Smooth muscle cell (in vitro differentiated cells): ENCODE data around the gene CYB561. TPM values are rescaled to one million over a fixed set of nuclear protein-coding genes. Genes with fewer than 3 reads are reported as not detected.

ENCODE experiments used
- DNase-seq: peaks from one replicate; lab custom pipeline; 2025; ENCODE audit not compliant: unreplicated experiment; lab: John Stamatoyannopoulos, UW
- H2AFZ ChIP-seq: fragments of 200-600 bp; sonication (generic); 2 replicates; pipeline ENCODE4 v1.6.0; 2016; ENCODE audit warnings: antibody characterized with exemption, low read depth, mild to moderate bottlenecking
- H3F3A ChIP-seq: fragments of 200-600 bp; sonication (generic); 2 replicates; pipeline ENCODE4 v1.6.0; 2017; ENCODE audit warnings: antibody characterized with exemption, low read depth
- H3K27ac ChIP-seq: fragments of 200-600 bp; sonication (generic); 2 replicates; pipeline ENCODE4 v1.5.1; 2016; ENCODE audit warnings: low read depth, mild to moderate bottlenecking
- H3K27me3 ChIP-seq: fragments of 200-600 bp; sonication (generic); 2 replicates; pipeline ENCODE4 v1.6.1; 2016; ENCODE audit warnings: low read depth, mild to moderate bottlenecking
- H3K36me3 ChIP-seq: fragments of 200-600 bp; sonication (generic); 2 replicates; pipeline ENCODE4 v1.5.1; 2016; ENCODE audit warnings: low read depth
- H3K4me1 ChIP-seq: fragments of 200-600 bp; sonication (generic); 2 replicates; pipeline ENCODE4 v1.5.1; 2016; ENCODE audit warnings: low read depth
- H3K4me2 ChIP-seq: fragments of 200-600 bp; sonication (generic); 2 replicates; pipeline ENCODE4 v1.6.0; 2016; ENCODE audit warnings: mild to moderate bottlenecking
- H3K4me3 ChIP-seq: fragments of 200-600 bp; sonication (generic); 2 replicates; pipeline ENCODE4 v1.5.1; 2016; ENCODE audit warnings: mild to moderate bottlenecking
- H3K79me2 ChIP-seq: fragments of 200-600 bp; sonication (generic); 2 replicates; pipeline ENCODE4 v1.6.0; 2016; ENCODE audit warnings: low read depth, mild to moderate bottlenecking
- H3K9ac ChIP-seq: fragments of 200-600 bp; sonication (generic); 2 replicates; pipeline ENCODE4 v1.6.0; 2016; ENCODE audit warnings: low read depth
- H3K9me3 ChIP-seq: fragments of 200-600 bp; sonication (generic); replicated peaks from 2 replicates; pipeline ENCODE4 v1.5.1; 2016; ENCODE audit warnings: low read depth
- H4K20me1 ChIP-seq: fragments of 200-600 bp; sonication (generic); 2 replicates; pipeline ENCODE4 v1.6.0; 2016; ENCODE audit warnings: low read depth
- CTCF ChIP-seq: fragments of 200-600 bp; sonication (generic); IDR thresholded peaks from 2 replicates; pipeline ENCODE4 v1.5.1; 2017; ENCODE audit warnings: borderline replicate concordance, mild to moderate bottlenecking, antibody characterized with exemption; ENCODE audit not compliant: insufficient read depth, poor library complexity, severe bottlenecking
- WGBS: methylation state at CpG from one replicate; pipeline ENCODE4 v1.1.7; 2016; ENCODE audit warnings: low lambda C conversion rate; 5-methylcytosine and 5-hydroxymethylcytosine counted together
- polyA plus RNA-seq: library from polyadenylated mRNA; unstranded; fragments of >200 nt; fragmentation: Nextera tagmentation; extraction: Ambion mirVana; gene quantifications from 2 replicates; pipeline ENCODE4 v1.2.1, GENCODE V29; 2016
- total RNA-seq: library from RNA; depleted of rRNA; stranded (reverse); fragments of >200 nt; gene quantifications from 2 replicates; pipeline ENCODE4 v1.2.3, GENCODE V29; 2014

The CYB561 gene
- total and polyA plus RNA-seq, 2 experiments from 2014 or later: 16.5 to 24.9 TPM

DNA sequence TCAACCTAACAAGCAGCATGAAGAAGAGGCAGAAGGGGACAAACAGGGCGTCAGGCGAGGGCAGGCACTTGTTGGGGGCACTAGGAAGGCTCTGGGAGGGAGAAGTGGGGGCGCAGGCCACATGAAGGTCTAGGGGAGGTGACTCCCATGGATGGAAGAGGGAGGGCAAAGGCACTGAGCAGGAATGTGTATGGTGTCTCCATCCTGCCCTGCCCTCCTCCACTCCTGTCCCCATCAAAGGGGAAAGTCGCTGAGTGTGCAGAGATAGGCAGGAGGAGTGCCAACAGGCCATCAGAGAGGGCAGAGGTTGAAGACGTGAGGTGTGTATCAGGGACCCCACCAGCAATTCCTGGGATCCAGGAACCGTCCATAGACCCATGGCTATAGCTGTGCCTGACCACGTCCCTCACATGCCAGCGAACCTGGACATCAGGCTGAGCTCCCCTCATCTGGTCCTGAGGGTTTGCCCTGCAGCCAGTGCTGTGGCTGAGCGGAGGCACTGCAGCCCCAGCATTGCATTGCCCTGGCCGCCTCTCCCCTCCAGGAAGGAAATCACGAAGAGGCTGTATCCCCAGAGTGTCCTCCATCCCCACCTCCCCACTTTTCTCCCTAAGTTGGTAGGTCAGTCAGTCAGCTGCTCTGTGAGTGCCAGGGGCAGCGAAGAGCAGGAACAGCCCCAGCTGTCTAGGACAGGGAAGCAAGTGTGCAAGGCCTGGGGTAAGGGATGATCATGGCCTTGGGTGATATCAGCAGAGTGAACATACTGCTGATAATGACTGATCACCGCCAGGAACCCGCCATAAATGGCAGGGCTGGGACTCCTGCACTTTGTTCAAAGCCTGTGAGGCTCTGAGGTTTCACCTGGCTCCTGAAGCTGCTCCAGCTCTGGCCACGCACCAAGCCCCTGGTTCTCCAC lies 6.2 kb upstream of the CYB561 start:
- no peak overlapping the region for H3K4me2 ChIP-seq
- H2AFZ ChIP-seq: no peak overlapping the region
- TF ChIP-seq CTCF: no peak
- no peaks in the 10 kb centered on the region for H3K9me3 ChIP-seq
- H3K9ac ChIP-seq: no peak overlapping the region
- no peak overlapping the region for H3K4me3 ChIP-seq
- peaks cover 5% of the 10 kb centered on the region for H3K4me1 ChIP-seq
- no peaks in the 10 kb centered on the region for H3K79me2 ChIP-seq
- no peaks in the 10 kb centered on the region for H4K20me1 ChIP-seq
- no peaks in the 10 kb centered on the region for H3K36me3 ChIP-seq
- no peak overlapping the region for H3K27ac ChIP-seq
- no peak for DNase-seq
- H3K27me3 ChIP-seq: no peaks in the 10 kb centered on the region
- peaks cover 4% of the 10 kb centered on the region for H3F3A ChIP-seq
- 90% methylated on average over 15 of the region's 15 CpGs for WGBS

- Histone ChIP-seq H3K9me3 (no peaks in the 10 kb centered on the region), H2AFZ (no peak overlapping the region), H3K9ac (no peak overlapping the region), H3K36me3 (no peaks in the 10 kb centered on the region), H3K4me2 (no peak overlapping the region), H3K27me3 (no peaks in the 10 kb centered on the region), H3K79me2 (no peaks in the 10 kb centered on the region), H3F3A (peaks cover 10% of the 10 kb centered on the region), H3K4me1 (peaks cover 14% of the 10 kb centered on the region), H4K20me1 (no peaks in the 10 kb centered on the region), H3K27ac (no peak overlapping the region), H3K4me3 (no peak overlapping the region)
- 98% methylated on average over 11 of the region's 11 CpGs for WGBS
- no peak for DNase-seq
- no peak for TF ChIP-seq CTCF
These were observed 5.0 kb upstream of the CYB561 start for GRCh38 chr17:63451150-63451549.

GRCh38 chr17:63450551-63450950 lies 4.4 kb upstream of the CYB561 start:
- WGBS: 47% methylated on average over 11 of the region's 11 CpGs
- peaks cover 11% of the 10 kb centered on the region for H3F3A ChIP-seq

More at GRCh38 chr17:63450551-63450950, 4.4 kb upstream of the CYB561 start:
- no peak overlapping the region for H3K4me3 ChIP-seq
- no peaks in the 10 kb centered on the region for H4K20me1 ChIP-seq
- no peak for TF ChIP-seq CTCF
- no peaks in the 10 kb centered on the region for H3K36me3 ChIP-seq
- H3K79me2 ChIP-seq: no peaks in the 10 kb centered on the region
- H2AFZ ChIP-seq: no peak overlapping the region
- no peak overlapping the region for H3K4me2 ChIP-seq
- H3K9me3 ChIP-seq: no peaks in the 10 kb centered on the region
- H3K4me1 ChIP-seq: peaks cover 17% of the 10 kb centered on the region
- H3K27me3 ChIP-seq: no peaks in the 10 kb centered on the region
- no peak for DNase-seq
- H3K27ac ChIP-seq: no peak overlapping the region
- H3K9ac ChIP-seq: no peak overlapping the region
